ENCODE results near the gene ZNF441.

GRCh38 chr19:11737964-11738745 is 28.6 kb upstream of the ZNF441 start:
- TF ChIP-seq POLR2AphosphoS5 (IDR thresholded peaks at IDR 0.05): no peak
- TF ChIP-seq EZH2 (IDR thresholded peaks at IDR 0.05; ENCODE audit: borderline replicate concordance, insufficient read depth, low read length, poor library complexity, severe bottlenecking): no peak
- no peak for TF ChIP-seq EP300 (conservative IDR thresholded peaks at IDR 0.05; ENCODE audit: poor library complexity, severe bottlenecking)
- no peak for TF ChIP-seq TAF1 (IDR thresholded peaks at IDR 0.05; ENCODE audit: low read depth)
- no peak for TF ChIP-seq CTCF (IDR thresholded peaks at IDR 0.05; ENCODE audit: poor library complexity, severe bottlenecking)
- no peak for TF ChIP-seq SMC3 (conservative IDR thresholded peaks at IDR 0.05; ENCODE audit: poor library complexity)
